WI38 (cell line): Measurements from ENCODE around the gene CNOT3.

ENCODE experiments used
- H3K4me3 ChIP-seq: 2 replicates; pipeline ENCODE4 v1.5.1; 2011; ENCODE audit warnings: low read depth, mild to moderate bottlenecking, control low read depth, low read length
- TF ChIP-seq, protein P1 (sequence below): IDR thresholded peaks from 2 replicates; pipeline ENCODE4 v1.5.1; 2012; ENCODE audit warnings: low read depth, mild to moderate bottlenecking, control low read depth, low read length

Gene CNOT3

DNA sequence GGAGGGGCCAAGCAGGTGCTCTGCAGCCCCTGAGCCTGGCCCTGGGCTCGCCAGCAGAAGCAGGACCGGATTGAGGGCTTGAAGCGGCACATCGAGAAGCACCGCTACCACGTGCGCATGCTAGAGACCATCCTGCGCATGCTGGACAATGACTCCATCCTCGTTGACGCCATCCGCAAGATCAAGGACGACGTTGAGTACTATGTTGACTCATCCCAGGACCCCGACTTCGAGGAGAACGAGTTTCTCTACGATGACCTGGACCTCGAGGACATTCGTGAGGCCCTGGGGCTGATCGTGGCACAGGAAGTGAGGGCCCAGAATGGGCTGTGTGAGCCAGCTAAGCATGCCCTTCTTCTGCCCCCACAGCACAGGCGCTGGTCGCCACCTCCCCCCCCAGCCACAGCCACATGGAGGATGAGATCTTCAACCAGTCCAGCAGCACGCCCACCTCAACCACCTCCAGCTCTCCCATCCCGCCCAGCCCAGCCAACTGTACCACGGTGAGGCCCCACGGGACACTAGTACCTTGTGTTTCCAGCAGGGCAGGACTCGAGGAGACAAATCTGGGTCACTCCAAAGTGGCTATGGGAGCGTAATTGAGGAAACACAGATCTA lies 8.1 kb downstream of the CNOT3 start:
- H3K4me3 ChIP-seq, result no peak overlapping the region
- TF ChIP-seq, protein P1, sequence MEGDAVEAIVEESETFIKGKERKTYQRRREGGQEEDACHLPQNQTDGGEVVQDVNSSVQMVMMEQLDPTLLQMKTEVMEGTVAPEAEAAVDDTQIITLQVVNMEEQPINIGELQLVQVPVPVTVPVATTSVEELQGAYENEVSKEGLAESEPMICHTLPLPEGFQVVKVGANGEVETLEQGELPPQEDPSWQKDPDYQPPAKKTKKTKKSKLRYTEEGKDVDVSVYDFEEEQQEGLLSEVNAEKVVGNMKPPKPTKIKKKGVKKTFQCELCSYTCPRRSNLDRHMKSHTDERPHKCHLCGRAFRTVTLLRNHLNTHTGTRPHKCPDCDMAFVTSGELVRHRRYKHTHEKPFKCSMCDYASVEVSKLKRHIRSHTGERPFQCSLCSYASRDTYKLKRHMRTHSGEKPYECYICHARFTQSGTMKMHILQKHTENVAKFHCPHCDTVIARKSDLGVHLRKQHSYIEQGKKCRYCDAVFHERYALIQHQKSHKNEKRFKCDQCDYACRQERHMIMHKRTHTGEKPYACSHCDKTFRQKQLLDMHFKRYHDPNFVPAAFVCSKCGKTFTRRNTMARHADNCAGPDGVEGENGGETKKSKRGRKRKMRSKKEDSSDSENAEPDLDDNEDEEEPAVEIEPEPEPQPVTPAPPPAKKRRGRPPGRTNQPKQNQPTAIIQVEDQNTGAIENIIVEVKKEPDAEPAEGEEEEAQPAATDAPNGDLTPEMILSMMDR, result no peak

DNA sequence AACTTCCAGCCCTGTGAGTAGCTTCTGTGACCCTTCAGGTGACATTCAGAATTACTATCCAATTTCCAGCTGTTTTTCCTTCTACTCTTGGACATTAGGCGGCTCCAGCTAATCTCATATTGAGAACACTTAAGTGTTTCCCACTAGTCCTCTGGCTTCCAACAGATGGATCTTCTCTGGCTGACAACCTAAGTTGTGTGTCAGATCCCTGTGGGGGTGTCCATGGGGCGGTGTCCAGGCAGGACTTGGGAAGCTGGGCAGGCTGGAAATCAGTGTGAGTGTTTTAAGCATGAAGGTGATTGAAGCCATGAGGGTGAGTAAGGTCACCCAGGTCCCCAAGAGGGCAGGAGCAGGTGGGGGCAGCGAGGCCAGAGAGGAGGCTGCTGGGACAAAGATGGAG lies 10.1 kb downstream of the CNOT3 start:
- no peak overlapping the region for H3K4me3 ChIP-seq
- TF ChIP-seq, protein P1, result no peak

- TF ChIP-seq, protein P1, result no peak
- no peak overlapping the region for H3K4me3 ChIP-seq
These were observed 10.6 kb downstream of the CNOT3 start for GRCh38 chr19:54148158-54148557.

GRCh38 chr19:54149021-54149812 lies 11.7 kb downstream of the CNOT3 start:
- no peak overlapping the region for H3K4me3 ChIP-seq
- TF ChIP-seq, protein P1, result no peak

DNA sequence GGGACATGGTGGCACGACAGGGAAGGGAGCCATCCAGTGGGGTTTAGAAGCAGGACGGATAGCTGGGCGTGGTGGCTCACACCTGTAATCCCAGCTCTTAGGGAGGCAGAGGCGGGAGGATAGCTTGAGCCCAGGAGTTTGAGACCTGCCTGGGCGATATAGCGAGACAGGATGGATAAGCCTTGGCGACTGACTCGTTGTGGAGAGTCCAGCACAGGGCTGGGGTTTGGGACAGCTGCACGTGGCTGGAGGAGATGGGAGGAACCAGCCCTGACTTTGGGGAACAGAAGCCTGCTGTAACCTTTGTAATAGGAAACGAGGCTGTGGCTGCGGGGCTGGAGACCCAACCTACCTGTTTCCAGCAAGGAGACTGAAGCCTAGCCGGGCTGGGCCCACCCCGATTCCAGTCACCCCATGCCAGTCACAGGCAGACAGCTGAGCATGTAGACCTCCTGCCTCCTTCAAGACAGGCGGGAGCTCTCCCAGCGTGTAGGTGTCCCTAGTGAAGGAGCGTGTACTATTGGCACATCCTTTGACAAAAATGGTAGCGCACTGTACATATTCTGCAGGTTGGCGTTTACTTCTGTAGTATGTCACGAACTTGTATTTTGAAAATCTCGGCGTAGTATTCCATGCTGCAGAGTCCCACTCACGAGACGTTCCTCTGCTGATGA lies 13.9 kb downstream of the CNOT3 start:
- H3K4me3 ChIP-seq, result no peak overlapping the region
- TF ChIP-seq, protein P1, result no peak

DNA sequence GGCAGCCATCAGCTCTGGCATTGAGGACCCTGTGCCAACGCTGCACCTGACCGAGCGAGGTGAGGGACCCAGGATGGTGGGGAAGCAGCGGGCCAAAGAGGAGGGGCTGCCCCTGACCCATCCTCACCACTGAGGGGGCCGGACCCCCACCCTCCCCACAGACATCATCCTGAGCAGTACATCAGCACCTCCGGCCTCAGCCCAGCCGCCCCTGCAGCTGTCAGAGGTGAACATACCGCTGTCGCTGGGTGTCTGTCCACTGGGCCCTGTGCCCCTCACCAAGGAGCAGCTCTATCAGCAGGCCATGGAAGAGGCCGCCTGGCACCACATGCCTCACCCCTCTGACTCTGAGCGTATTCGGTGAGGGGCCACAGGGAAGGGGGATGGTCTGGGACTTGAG lies 14.7 kb downstream of the CNOT3 start:
- TF ChIP-seq, protein P1, result no peak
- no peak overlapping the region for H3K4me3 ChIP-seq
